Measurements from ENCODE around the gene CDK13.

CDK13 gene

GRCh38 chr7:40041456-40041855 is 91.4 kb downstream of the CDK13 start:
- no peak for DNase-seq (ENCODE audit: low read depth, low spot score)
- H3K36me3 ChIP-seq (ENCODE audit: insufficient read depth, insufficient read length, low read length), result peaks cover 13% of the 10 kb centered on the region

GRCh38 chr7:40043164-40043563 is 93.1 kb downstream of the CDK13 start:
- no peak for DNase-seq (ENCODE audit: low read depth, low spot score)
- Histone ChIP-seq H3K4me1 (ENCODE audit: insufficient read depth, insufficient read length) (no peaks in the 10 kb centered on the region), H3K36me3 (ENCODE audit: insufficient read depth, insufficient read length, low read length) (peaks cover 19% of the 10 kb centered on the region), H3K9ac (ENCODE audit: insufficient read length, low read depth) (no peak overlapping the region), H3K4me3 (ENCODE audit: insufficient read length, low read depth) (no peak overlapping the region), H3K27me3 (ENCODE audit: insufficient read depth, insufficient read length) (no peaks in the 10 kb centered on the region), H3K9me3 (ENCODE audit: insufficient read depth, low read length) (no peaks in the 10 kb centered on the region)
- TF ChIP-seq ZNF274 (IDR thresholded peaks at IDR 0.05; ENCODE audit: low read depth, low read length) (no peak), YY1 (IDR thresholded peaks at IDR 0.05; ENCODE audit: insufficient read depth, insufficient read length) (no peak), SUZ12 (IDR thresholded peaks at IDR 0.05; ENCODE audit: extremely low read depth, insufficient read depth, insufficient read length) (no peak)

More at GRCh38 chr7:40041456-40041855, 91.4 kb downstream of the CDK13 start:
- H3K9me3 ChIP-seq (ENCODE audit: insufficient read depth, low read length), result no peaks in the 10 kb centered on the region; the same call in 1 of the 2 replicates
- no peaks in the 10 kb centered on the region for H3K27me3 ChIP-seq (ENCODE audit: insufficient read depth, insufficient read length)
- TF ChIP-seq SUZ12 (IDR thresholded peaks at IDR 0.05; ENCODE audit: extremely low read depth, insufficient read depth, insufficient read length) (no peak), YY1 (IDR thresholded peaks at IDR 0.05; ENCODE audit: insufficient read depth, insufficient read length) (no peak), ZNF274 (IDR thresholded peaks at IDR 0.05; ENCODE audit: low read depth, low read length) (no peak)
- H3K4me3 ChIP-seq (ENCODE audit: insufficient read length, low read depth), result no peak overlapping the region
- H3K9ac ChIP-seq (ENCODE audit: insufficient read length, low read depth), result no peak overlapping the region
- H3K4me1 ChIP-seq (ENCODE audit: insufficient read depth, insufficient read length), result no peaks in the 10 kb centered on the region

GRCh38 chr7:40047661-40048060 is 97.6 kb downstream of the CDK13 start:
- Histone ChIP-seq H3K9me3 (ENCODE audit: insufficient read depth, low read length) (no peaks in the 10 kb centered on the region), H3K4me1 (ENCODE audit: insufficient read depth, insufficient read length) (no peaks in the 10 kb centered on the region), H3K27me3 (ENCODE audit: insufficient read depth, insufficient read length) (no peaks in the 10 kb centered on the region), H3K9ac (ENCODE audit: insufficient read length, low read depth) (no peak overlapping the region), H3K36me3 (ENCODE audit: insufficient read depth, insufficient read length, low read length) (peaks cover 12% of the 10 kb centered on the region), H3K4me3 (ENCODE audit: insufficient read length, low read depth) (no peak overlapping the region)
- TF ChIP-seq YY1 (IDR thresholded peaks at IDR 0.05; ENCODE audit: insufficient read depth, insufficient read length), result no peak
- no peak for TF ChIP-seq SUZ12 (IDR thresholded peaks at IDR 0.05; ENCODE audit: extremely low read depth, insufficient read depth, insufficient read length)
- no peak for TF ChIP-seq ZNF274 (IDR thresholded peaks at IDR 0.05; ENCODE audit: low read depth, low read length)
- no peak for DNase-seq (ENCODE audit: low read depth, low spot score)

- H3K36me3 ChIP-seq (ENCODE audit: insufficient read depth, insufficient read length, low read length), result peaks cover 8% of the 10 kb centered on the region
- no peaks in the 10 kb centered on the region for H3K4me1 ChIP-seq (ENCODE audit: insufficient read depth, insufficient read length)
- DNase-seq (ENCODE audit: low read depth, low spot score), result no peak
- TF ChIP-seq SUZ12 (IDR thresholded peaks at IDR 0.05; ENCODE audit: extremely low read depth, insufficient read depth, insufficient read length) (no peak), YY1 (IDR thresholded peaks at IDR 0.05; ENCODE audit: insufficient read depth, insufficient read length) (no peak)
- no peak overlapping the region for H3K4me3 ChIP-seq (ENCODE audit: insufficient read length, low read depth)
- H3K9ac ChIP-seq (ENCODE audit: insufficient read length, low read depth), result no peak overlapping the region
- no peaks in the 10 kb centered on the region for H3K27me3 ChIP-seq (ENCODE audit: insufficient read depth, insufficient read length)
- H3K9me3 ChIP-seq (ENCODE audit: insufficient read depth, low read length), result no peaks in the 10 kb centered on the region
Observed at GRCh38 chr7:40057292-40057691, 107.2 kb downstream of the CDK13 start.

- no peaks in the 10 kb centered on the region for H3K4me1 ChIP-seq (ENCODE audit: insufficient read depth, insufficient read length)
- no peak overlapping the region for H3K9ac ChIP-seq (ENCODE audit: insufficient read length, low read depth)
- peaks cover 13% of the 10 kb centered on the region for H3K36me3 ChIP-seq (ENCODE audit: insufficient read depth, insufficient read length, low read length)
- H3K9me3 ChIP-seq (ENCODE audit: insufficient read depth, low read length), result no peaks in the 10 kb centered on the region
- no peak for DNase-seq (ENCODE audit: low read depth, low spot score)
- no peak overlapping the region for H3K4me3 ChIP-seq (ENCODE audit: insufficient read length, low read depth)
- TF ChIP-seq ZNF274 (IDR thresholded peaks at IDR 0.05; ENCODE audit: low read depth, low read length) (no peak), YY1 (IDR thresholded peaks at IDR 0.05; ENCODE audit: insufficient read depth, insufficient read length) (no peak), SUZ12 (IDR thresholded peaks at IDR 0.05; ENCODE audit: extremely low read depth, insufficient read depth, insufficient read length) (no peak)
- no peaks in the 10 kb centered on the region for H3K27me3 ChIP-seq (ENCODE audit: insufficient read depth, insufficient read length)
Observed at GRCh38 chr7:40058026-40058425, 108.0 kb downstream of the CDK13 start.

- Histone ChIP-seq H3K9me3 (ENCODE audit: insufficient read depth, low read length) (no peaks in the 10 kb centered on the region), H3K4me1 (ENCODE audit: insufficient read depth, insufficient read length) (no peaks in the 10 kb centered on the region), H3K4me3 (ENCODE audit: insufficient read length, low read depth) (no peak overlapping the region), H3K36me3 (ENCODE audit: insufficient read depth, insufficient read length, low read length) (peaks cover 17% of the 10 kb centered on the region), H3K9ac (ENCODE audit: insufficient read length, low read depth) (no peak overlapping the region), H3K27me3 (ENCODE audit: insufficient read depth, insufficient read length) (no peaks in the 10 kb centered on the region)
- no peak for TF ChIP-seq ZNF274 (IDR thresholded peaks at IDR 0.05; ENCODE audit: low read depth, low read length)
- TF ChIP-seq SUZ12 (IDR thresholded peaks at IDR 0.05; ENCODE audit: extremely low read depth, insufficient read depth, insufficient read length), result no peak
- TF ChIP-seq YY1 (IDR thresholded peaks at IDR 0.05; ENCODE audit: insufficient read depth, insufficient read length), result no peak
- DNase-seq (ENCODE audit: low read depth, low spot score), result no peak
Observed at GRCh38 chr7:40058636-40059035, 108.6 kb downstream of the CDK13 start.

- no peak for TF ChIP-seq YY1 (IDR thresholded peaks at IDR 0.05; ENCODE audit: insufficient read depth, insufficient read length)
- no peak for TF ChIP-seq SUZ12 (IDR thresholded peaks at IDR 0.05; ENCODE audit: extremely low read depth, insufficient read depth, insufficient read length)
- no peak for TF ChIP-seq ZNF274 (IDR thresholded peaks at IDR 0.05; ENCODE audit: low read depth, low read length)
- DNase-seq (ENCODE audit: low read depth, low spot score), result no peak
- peaks cover 17% of the 10 kb centered on the region for H3K36me3 ChIP-seq (ENCODE audit: insufficient read depth, insufficient read length, low read length)
Observed at GRCh38 chr7:40059057-40059456, 109.0 kb downstream of the CDK13 start.

More at GRCh38 chr7:40059057-40059456, 109.0 kb downstream of the CDK13 start:
- H3K27me3 ChIP-seq (ENCODE audit: insufficient read depth, insufficient read length), result no peaks in the 10 kb centered on the region
- H3K4me3 ChIP-seq (ENCODE audit: insufficient read length, low read depth), result no peak overlapping the region
- no peaks in the 10 kb centered on the region for H3K4me1 ChIP-seq (ENCODE audit: insufficient read depth, insufficient read length)
- H3K9ac ChIP-seq (ENCODE audit: insufficient read length, low read depth), result no peak overlapping the region
- no peaks in the 10 kb centered on the region for H3K9me3 ChIP-seq (ENCODE audit: insufficient read depth, low read length)
